Measurements from ENCODE around the gene ERGIC1. TPM values are rescaled to one million over a fixed set of nuclear protein-coding genes. Genes with fewer than 3 reads are reported as not detected.
A peak's percentile ranks its signal among the peaks of the same experiment; 100 is the strongest.

Gene ERGIC1
- total RNA-seq, 4 donors from 2014 or later: 54.4 to 108 (median 88.0) TPM

GRCh38 chr5:172832383-172833315 is 1.4 kb upstream of the ERGIC1 start:
- peaks cover 28 to 31% of the 10 kb centered on the region in 2 donors for H3K4me1 ChIP-seq
- no peaks in the 10 kb centered on the region for H3K9me3 ChIP-seq
- TF ChIP-seq POLR2A (IDR thresholded peaks at IDR 0.05): no peak
- TF ChIP-seq, protein P1, sequence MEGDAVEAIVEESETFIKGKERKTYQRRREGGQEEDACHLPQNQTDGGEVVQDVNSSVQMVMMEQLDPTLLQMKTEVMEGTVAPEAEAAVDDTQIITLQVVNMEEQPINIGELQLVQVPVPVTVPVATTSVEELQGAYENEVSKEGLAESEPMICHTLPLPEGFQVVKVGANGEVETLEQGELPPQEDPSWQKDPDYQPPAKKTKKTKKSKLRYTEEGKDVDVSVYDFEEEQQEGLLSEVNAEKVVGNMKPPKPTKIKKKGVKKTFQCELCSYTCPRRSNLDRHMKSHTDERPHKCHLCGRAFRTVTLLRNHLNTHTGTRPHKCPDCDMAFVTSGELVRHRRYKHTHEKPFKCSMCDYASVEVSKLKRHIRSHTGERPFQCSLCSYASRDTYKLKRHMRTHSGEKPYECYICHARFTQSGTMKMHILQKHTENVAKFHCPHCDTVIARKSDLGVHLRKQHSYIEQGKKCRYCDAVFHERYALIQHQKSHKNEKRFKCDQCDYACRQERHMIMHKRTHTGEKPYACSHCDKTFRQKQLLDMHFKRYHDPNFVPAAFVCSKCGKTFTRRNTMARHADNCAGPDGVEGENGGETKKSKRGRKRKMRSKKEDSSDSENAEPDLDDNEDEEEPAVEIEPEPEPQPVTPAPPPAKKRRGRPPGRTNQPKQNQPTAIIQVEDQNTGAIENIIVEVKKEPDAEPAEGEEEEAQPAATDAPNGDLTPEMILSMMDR (IDR thresholded peaks at IDR 0.05 in 4 of 5, conservative IDR thresholded peaks at IDR 0.05 in 1 of 5): no peak
- DNase-seq (no peak), ATAC-seq (no peak)
- intact Hi-C loops (cut with DNase I; ENCODE audit: low total_unique reads): loop anchor here (10.0 kb wide), 1 partner anchor 118 kb away; no protein-coding TSS in a partner anchor
- no peaks in the 10 kb centered on the region for H3K27me3 ChIP-seq
- in situ Hi-C loops (cut with MboI; ENCODE audit: low sequenced_read_pairs in 4 of 4): loop anchor here in 1 of 4 donors (10.0 kb wide), 1 partner anchor 72 kb away; no protein-coding TSS in a partner anchor
- H3K36me3 ChIP-seq: no peaks in the 10 kb centered on the region
- peak overlapping the region; percentile 83 to 93 (median 87) for H3K27ac ChIP-seq
- no peak overlapping the region for H3K4me3 ChIP-seq

DNA sequence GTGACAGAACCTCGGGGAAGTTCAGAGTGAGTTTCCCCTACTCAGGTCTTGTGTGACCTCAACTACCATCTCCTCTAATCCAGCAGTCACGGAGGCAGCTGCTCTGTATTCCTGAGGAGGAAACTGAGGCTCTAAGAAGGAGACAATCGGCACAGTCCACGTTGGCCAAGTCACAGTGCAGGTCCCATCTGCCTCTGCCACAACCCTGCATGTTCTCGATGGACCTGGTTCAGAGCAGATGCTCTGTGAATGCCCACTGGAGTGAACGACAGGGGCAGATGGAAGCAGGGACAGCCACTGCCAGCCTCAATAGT is 722 bp upstream of the ERGIC1 start:
- Histone ChIP-seq H3K27me3 (no peaks in the 10 kb centered on the region), H3K4me1 (peaks cover 30 to 34% of the 10 kb centered on the region in 2 donors), H3K36me3 (no peaks in the 10 kb centered on the region), H3K4me3 (peak overlapping the region; percentile 39 to 87 (median 78)), H3K27ac (peak overlapping the region; percentile 83 to 93 (median 87)), H3K9me3 (no peaks in the 10 kb centered on the region)
- DNase-seq (no peak), ATAC-seq (peak; percentile 20 to 38)
- in situ Hi-C loops (cut with MboI; ENCODE audit: low sequenced_read_pairs in 4 of 4) (loop anchor here in 1 of 4 donors (10.0 kb wide), 1 partner anchor 71 kb away; no protein-coding TSS in a partner anchor), intact Hi-C loops (cut with DNase I; ENCODE audit: low total_unique reads) (loop anchor here (10.0 kb wide), 1 partner anchor 119 kb away; no protein-coding TSS in a partner anchor)
- TF ChIP-seq, protein P1 (IDR thresholded peaks at IDR 0.05 in 4 of 5, conservative IDR thresholded peaks at IDR 0.05 in 1 of 5): no peak
- TF ChIP-seq POLR2A (IDR thresholded peaks at IDR 0.05): no peak

DNA sequence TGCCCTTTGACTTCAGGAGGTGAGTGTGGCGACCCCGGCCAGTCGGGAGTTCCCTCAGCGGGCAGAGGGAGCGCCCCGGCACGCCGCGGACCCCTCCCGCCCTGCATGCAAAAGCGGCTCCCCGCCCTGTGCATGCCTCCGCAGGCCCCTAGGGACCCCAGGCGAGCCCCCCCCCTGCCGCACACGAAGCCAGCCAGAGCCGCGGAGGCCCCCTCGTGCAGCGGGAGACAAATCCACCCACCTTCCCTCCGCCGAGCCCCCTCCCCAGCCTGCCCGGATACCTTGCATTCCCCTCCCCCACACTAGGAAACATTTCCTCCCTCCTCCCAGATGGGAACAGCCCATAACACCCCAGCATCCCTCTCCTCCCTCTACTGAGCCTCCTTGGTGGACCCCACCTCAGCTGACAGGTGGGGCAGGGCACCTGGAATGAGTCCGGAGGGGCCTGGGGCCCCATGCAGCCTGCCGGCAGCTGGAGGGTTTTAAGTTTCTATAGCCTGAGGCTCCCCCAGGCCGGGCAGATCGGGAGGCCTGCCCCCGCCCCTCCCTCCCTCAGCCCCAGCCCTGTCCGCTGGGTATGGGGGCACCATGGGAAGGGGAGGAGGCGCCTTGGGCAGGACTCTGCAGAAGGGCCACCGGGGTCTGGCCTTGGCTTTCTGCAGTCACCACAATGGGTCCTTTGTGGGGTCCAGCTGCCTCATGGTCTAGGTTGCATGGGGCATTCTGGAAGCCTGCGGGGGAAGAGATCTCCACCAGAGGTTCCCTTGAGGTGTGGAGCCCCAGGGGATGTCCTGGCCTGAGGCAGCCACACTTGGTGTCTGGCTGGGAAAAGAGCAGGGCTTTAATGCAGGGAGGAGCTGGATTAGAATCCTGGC is 601 bp downstream of the ERGIC1 start:
- TF ChIP-seq, protein P1 (IDR thresholded peaks at IDR 0.05 in 4 of 5, conservative IDR thresholded peaks at IDR 0.05 in 1 of 5): no peak
- TF ChIP-seq POLR2A (IDR thresholded peaks at IDR 0.05): no peak
- DNase-seq: no peak
- Histone ChIP-seq H3K4me3 (peak overlapping the region; percentile 71 to 97 (median 86)), H3K9me3 (no peaks in the 10 kb centered on the region), H3K36me3 (no peaks in the 10 kb centered on the region), H3K4me1 (peaks cover 33 to 39% of the 10 kb centered on the region in 2 donors), H3K27ac (peak overlapping the region; percentile 83 to 93 (median 87)), H3K27me3 (no peaks in the 10 kb centered on the region)
- ATAC-seq: peak; percentile 17 to 26
- in situ Hi-C loops (cut with MboI; ENCODE audit: low sequenced_read_pairs in 4 of 4): loop anchor here in 1 of 4 donors (10.0 kb wide), 1 partner anchor 70 kb away; no protein-coding TSS in a partner anchor
- intact Hi-C loops (cut with DNase I; ENCODE audit: low total_unique reads): loop anchor here (2.0 to 10.0 kb wide), 2 partner anchors 68 to 120 kb away; no protein-coding TSS in a partner anchor

DNA sequence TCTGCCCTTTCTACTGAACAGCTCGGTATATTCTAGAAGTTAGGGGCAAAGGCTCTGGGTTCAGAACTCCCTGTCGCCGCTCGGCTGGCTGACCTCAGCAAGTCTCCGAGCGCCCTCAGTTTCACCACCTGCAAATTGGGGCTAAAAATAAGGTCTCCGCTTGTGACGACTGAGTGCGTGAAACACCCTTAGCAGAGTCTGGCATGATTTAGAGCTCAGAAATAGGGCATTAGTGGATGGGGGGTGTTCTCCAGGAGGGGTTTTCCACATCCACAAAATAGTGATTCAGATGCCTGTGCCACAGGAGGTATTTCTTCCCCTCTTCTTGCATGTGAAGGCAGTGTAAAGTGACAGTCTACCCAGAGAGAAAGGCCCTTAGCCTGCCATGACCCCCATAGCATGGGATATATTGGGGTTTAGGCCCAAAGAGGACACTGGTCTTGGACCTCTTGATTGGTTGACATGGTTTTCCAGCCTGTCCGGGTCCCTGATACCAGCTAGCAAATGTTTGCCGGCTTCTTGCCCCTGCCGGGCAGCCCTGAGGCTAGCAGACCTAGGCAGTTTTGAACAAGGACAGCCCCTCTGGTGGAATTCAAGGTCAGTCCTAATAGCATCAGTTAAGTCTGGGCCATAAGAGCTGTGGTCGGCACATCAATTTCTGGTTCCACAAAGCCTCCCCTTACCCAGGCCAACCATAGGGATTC is 1.4 kb downstream of the ERGIC1 start:
- TF ChIP-seq, protein P1 (IDR thresholded peaks at IDR 0.05 in 4 of 5, conservative IDR thresholded peaks at IDR 0.05 in 1 of 5): no peak
- TF ChIP-seq POLR2A (IDR thresholded peaks at IDR 0.05): no peak
- Histone ChIP-seq H3K36me3 (no peaks in the 10 kb centered on the region), H3K27ac (peak overlapping the region; percentile 83 to 93 (median 87)), H3K4me3 (peak overlapping the region; percentile 71 to 97 (median 86)), H3K4me1 (peaks cover 41 to 46% of the 10 kb centered on the region in 2 donors), H3K27me3 (no peaks in the 10 kb centered on the region), H3K9me3 (no peaks in the 10 kb centered on the region)
- no peak for DNase-seq
- intact Hi-C loops (cut with DNase I; ENCODE audit: low total_unique reads) (loop anchor here (2.0 to 10.0 kb wide), 2 partner anchors 67 to 121 kb away; no protein-coding TSS in a partner anchor), in situ Hi-C loops (cut with MboI; ENCODE audit: low sequenced_read_pairs in 4 of 4) (loop anchor here in 1 of 4 donors (10.0 kb wide), 1 partner anchor 69 kb away; no protein-coding TSS in a partner anchor)
- no peak for ATAC-seq
